ENCODE results near the gene SLC26A6. TPM values are rescaled to one million over a fixed set of nuclear protein-coding genes. Genes with fewer than 3 reads are reported as not detected.

SLC26A6 gene
- total RNA-seq, 1 donor from 2014 or later = 76.1 TPM

DNA sequence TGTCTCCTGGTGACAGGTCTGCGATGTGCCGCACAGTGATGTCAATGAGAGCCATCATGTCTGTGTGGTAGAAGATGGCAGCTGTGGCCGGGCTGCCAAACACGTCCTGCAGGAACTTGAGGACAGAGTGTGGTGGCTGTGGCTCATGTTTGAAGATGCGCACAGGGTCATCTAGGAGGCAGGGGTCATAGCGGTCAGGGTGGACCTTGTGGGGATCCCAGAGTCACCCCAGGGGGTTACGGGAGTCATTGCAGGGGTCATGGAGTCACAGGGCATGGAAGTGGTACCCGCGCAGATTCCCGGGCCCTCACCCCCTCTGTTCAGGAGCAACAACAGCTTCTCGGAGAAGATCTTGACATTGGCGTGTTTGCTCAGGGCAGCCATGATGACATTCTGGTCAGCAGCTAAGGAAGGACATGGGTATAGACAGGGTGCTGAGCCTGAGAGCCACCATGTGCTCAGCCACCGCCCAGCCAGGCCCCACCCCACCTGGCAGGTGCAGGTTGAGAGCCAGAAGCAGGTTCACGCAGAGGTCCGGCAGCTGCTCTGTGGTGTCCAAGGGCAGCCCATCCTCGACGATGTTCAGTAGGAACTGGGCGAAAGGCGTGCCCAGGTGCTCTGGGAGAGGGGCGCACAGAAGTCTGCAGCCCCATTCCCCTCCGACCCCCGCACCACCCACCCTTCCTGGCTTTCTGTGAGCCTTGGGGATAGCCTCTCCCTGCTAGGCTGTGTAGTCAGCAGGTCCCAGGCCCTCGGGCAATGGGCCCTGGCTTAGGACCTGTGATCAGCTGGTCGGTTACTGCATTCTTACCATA is 43.5 kb upstream of the SLC26A6 start:
- DNase-seq (ENCODE audit: low spot score) = no peak
- Mint-ChIP-seq H3K9me3 (ENCODE audit: unreplicated experiment) (no peaks in the 10 kb centered on the region), H3K4me3 (ENCODE audit: unreplicated experiment) (peak overlapping the region; percentile 15), H3K4me1 (ENCODE audit: unreplicated experiment) (peaks cover 17% of the 10 kb centered on the region), H3K27me3 (ENCODE audit: unreplicated experiment) (peaks cover 11% of the 10 kb centered on the region), H3K27ac (ENCODE audit: unreplicated experiment) (no peak overlapping the region), H3K36me3 (ENCODE audit: low read depth, unreplicated experiment) (peaks cover 51% of the 10 kb centered on the region)
- TF ChIP-seq, protein P1, sequence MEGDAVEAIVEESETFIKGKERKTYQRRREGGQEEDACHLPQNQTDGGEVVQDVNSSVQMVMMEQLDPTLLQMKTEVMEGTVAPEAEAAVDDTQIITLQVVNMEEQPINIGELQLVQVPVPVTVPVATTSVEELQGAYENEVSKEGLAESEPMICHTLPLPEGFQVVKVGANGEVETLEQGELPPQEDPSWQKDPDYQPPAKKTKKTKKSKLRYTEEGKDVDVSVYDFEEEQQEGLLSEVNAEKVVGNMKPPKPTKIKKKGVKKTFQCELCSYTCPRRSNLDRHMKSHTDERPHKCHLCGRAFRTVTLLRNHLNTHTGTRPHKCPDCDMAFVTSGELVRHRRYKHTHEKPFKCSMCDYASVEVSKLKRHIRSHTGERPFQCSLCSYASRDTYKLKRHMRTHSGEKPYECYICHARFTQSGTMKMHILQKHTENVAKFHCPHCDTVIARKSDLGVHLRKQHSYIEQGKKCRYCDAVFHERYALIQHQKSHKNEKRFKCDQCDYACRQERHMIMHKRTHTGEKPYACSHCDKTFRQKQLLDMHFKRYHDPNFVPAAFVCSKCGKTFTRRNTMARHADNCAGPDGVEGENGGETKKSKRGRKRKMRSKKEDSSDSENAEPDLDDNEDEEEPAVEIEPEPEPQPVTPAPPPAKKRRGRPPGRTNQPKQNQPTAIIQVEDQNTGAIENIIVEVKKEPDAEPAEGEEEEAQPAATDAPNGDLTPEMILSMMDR (IDR thresholded peaks at IDR 0.05; ENCODE audit: unreplicated experiment) = no peak

GRCh38 chr3:48678056-48678455 is 42.8 kb upstream of the SLC26A6 start:
- no peak for DNase-seq (ENCODE audit: low spot score)
- H3K36me3 Mint-ChIP-seq (ENCODE audit: low read depth, unreplicated experiment) = peaks cover 53% of the 10 kb centered on the region
- H3K27me3 Mint-ChIP-seq (ENCODE audit: unreplicated experiment) = peaks cover 11% of the 10 kb centered on the region
- H3K27ac Mint-ChIP-seq (ENCODE audit: unreplicated experiment) = no peak overlapping the region
- H3K9me3 Mint-ChIP-seq (ENCODE audit: unreplicated experiment) = no peaks in the 10 kb centered on the region
- TF ChIP-seq, protein P1 (IDR thresholded peaks at IDR 0.05; ENCODE audit: unreplicated experiment) = no peak
- peaks cover 10% of the 10 kb centered on the region for H3K4me1 Mint-ChIP-seq (ENCODE audit: unreplicated experiment)
- H3K4me3 Mint-ChIP-seq (ENCODE audit: unreplicated experiment) = peak overlapping the region; percentile 15

DNA sequence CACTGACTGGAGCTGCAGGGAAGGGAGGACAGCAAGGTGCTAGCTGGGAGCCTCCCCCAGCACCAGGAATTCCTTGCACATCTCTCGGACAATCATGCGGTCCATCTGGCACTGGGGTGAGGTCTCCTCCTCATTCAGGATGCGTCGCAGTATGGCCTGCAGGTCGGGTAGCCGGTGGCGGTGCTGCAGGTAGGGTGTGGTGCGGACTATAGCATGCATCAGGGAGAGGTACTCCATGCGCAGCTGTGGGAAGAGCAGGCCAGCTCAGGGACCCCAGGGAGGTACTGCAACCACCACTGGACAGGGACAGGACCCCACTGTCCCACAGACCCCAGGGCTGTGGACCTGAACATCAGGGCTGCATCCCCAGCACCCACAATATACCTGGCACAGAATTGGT is 39.2 kb upstream of the SLC26A6 start:
- TF ChIP-seq, protein P1 (IDR thresholded peaks at IDR 0.05; ENCODE audit: unreplicated experiment) = no peak
- peaks cover 4% of the 10 kb centered on the region for H3K27me3 Mint-ChIP-seq (ENCODE audit: unreplicated experiment)
- H3K36me3 Mint-ChIP-seq (ENCODE audit: low read depth, unreplicated experiment) = peaks cover 47% of the 10 kb centered on the region

GRCh38 chr3:48672522-48672921 is 37.3 kb upstream of the SLC26A6 start:
- peaks cover 34% of the 10 kb centered on the region for H3K36me3 Mint-ChIP-seq (ENCODE audit: low read depth, unreplicated experiment)
- H3K27me3 Mint-ChIP-seq (ENCODE audit: unreplicated experiment) = peaks cover 4% of the 10 kb centered on the region
- no peak for DNase-seq (ENCODE audit: low spot score)
- TF ChIP-seq, protein P1 (IDR thresholded peaks at IDR 0.05; ENCODE audit: unreplicated experiment) = no peak
- no peaks in the 10 kb centered on the region for H3K9me3 Mint-ChIP-seq (ENCODE audit: unreplicated experiment)
- no peaks in the 10 kb centered on the region for H3K4me1 Mint-ChIP-seq (ENCODE audit: unreplicated experiment)
- no peak overlapping the region for H3K4me3 Mint-ChIP-seq (ENCODE audit: unreplicated experiment)
- H3K27ac Mint-ChIP-seq (ENCODE audit: unreplicated experiment) = no peak overlapping the region

More for the DNA sequence above, 39.2 kb upstream of the SLC26A6 start:
- no peaks in the 10 kb centered on the region for H3K9me3 Mint-ChIP-seq (ENCODE audit: unreplicated experiment)
- H3K4me1 Mint-ChIP-seq (ENCODE audit: unreplicated experiment) = no peaks in the 10 kb centered on the region
- DNase-seq (ENCODE audit: low spot score) = no peak
- H3K4me3 Mint-ChIP-seq (ENCODE audit: unreplicated experiment) = no peak overlapping the region
- no peak overlapping the region for H3K27ac Mint-ChIP-seq (ENCODE audit: unreplicated experiment)

DNA sequence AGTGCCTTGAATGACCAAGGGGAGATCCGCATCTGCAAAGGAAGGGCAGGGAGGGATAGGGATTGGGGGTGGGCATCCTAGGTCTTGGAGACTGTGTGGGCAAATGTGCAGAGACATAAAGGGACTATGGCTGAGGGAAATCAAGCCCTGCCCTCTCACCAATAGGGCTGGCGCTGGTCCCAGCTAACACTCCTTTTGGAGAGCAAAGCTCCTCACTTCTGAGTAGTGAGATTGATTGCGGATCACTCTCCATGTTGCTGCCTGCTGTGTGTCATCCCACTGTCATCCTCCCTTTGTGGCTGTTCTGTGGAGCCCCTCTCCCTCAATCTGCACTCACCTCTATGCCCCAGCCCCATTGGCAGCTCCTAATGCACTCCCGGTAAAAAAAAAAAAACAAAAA is 29.7 kb upstream of the SLC26A6 start:
- TF ChIP-seq, protein P1 (IDR thresholded peaks at IDR 0.05; ENCODE audit: unreplicated experiment) = no peak
- H3K27ac Mint-ChIP-seq (ENCODE audit: unreplicated experiment) = no peak overlapping the region
- H3K27me3 Mint-ChIP-seq (ENCODE audit: unreplicated experiment) = peaks cover 8% of the 10 kb centered on the region
- no peak for DNase-seq (ENCODE audit: low spot score)
- no peaks in the 10 kb centered on the region for H3K9me3 Mint-ChIP-seq (ENCODE audit: unreplicated experiment)
- H3K36me3 Mint-ChIP-seq (ENCODE audit: low read depth, unreplicated experiment) = peaks cover 9% of the 10 kb centered on the region
- H3K4me1 Mint-ChIP-seq (ENCODE audit: unreplicated experiment) = peaks cover 7% of the 10 kb centered on the region
- H3K4me3 Mint-ChIP-seq (ENCODE audit: unreplicated experiment) = no peak overlapping the region
